Stimulated activated CD8-positive, alpha-beta memory T cell treated with anti-CD3 and anti-CD28 coated beads, Interleukin-12 subunit alpha, Interleukin-12 subunit beta, amount 100 ng/mL, for 24 hours (primary cell): ENCODE measurements around the gene ARF6.

Experiments
- DNase-seq: peaks from one replicate; pipeline ENCODE4 v3.0.0-alpha.2; 2020; ENCODE audit errors: extremely low read depth

Gene ARF6

DNA sequence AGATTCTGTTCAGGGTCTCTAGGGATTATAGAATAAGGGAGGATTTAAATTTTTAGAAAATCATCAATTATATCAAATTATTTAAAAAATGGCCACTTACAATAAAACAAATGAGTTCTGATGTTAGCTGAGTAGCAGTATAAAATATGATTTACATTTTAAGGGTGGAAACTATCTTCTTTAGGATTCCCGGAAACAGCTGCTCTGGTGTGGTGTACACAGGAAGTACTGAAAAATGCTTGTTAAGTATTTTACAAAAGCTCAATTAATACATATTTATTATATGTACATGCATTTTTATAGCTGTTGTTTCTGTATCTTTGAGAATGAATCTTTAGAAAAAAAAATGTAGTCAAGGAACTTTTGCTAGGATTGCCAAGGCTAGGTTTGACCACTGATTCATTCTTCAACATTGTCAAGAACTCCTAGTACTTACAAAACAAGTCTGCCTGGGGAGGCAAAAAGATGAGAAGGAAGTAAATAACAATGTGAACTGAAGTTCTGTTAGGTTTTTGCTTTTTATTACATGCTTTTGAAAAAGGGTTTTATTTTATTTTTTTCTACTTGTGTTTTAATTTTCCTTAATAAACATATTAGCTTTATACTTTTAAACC lies 48.0 kb downstream of the ARF6 start:
- no peak for DNase-seq

DNA sequence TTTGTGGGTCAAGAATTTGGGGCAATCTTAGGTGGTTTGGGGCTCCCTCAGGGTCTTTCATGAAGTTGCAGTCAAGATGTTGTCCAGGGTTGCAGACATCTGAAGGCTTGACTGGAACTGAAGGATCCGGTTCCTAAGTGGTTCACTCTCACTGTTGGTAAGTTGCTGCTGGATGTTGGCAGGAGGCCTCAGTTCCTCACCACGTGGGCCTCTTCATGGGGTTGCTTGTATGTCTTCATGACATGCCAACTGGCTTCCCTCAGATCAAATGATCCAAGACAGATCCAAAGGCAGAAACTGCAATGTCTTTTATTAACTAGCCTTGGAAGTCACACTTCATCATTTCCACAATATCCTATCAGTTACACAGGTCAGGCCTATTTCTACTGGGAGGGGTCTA lies 49.2 kb downstream of the ARF6 start:
- DNase-seq = no peak

DNA sequence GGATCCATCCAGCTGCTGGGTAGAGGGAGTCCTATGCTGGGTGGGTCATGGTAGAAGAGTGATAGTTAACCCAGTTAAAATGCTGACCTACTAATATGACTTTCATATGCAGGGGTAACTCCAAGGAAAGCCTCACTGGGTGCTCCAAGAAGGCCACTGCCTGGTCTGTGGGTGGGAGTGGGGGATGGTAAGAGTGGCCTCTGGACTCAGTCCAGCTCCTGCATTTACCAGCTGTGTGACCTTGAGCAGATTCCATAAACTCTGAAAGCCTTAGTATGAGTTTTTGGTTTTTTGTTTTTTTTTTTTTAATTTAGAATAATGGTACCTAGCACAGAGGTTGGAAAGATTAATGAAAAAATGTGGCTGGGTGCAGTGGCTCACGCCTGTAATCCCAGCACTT lies 51.6 kb downstream of the ARF6 start:
- DNase-seq = no peak

DNA sequence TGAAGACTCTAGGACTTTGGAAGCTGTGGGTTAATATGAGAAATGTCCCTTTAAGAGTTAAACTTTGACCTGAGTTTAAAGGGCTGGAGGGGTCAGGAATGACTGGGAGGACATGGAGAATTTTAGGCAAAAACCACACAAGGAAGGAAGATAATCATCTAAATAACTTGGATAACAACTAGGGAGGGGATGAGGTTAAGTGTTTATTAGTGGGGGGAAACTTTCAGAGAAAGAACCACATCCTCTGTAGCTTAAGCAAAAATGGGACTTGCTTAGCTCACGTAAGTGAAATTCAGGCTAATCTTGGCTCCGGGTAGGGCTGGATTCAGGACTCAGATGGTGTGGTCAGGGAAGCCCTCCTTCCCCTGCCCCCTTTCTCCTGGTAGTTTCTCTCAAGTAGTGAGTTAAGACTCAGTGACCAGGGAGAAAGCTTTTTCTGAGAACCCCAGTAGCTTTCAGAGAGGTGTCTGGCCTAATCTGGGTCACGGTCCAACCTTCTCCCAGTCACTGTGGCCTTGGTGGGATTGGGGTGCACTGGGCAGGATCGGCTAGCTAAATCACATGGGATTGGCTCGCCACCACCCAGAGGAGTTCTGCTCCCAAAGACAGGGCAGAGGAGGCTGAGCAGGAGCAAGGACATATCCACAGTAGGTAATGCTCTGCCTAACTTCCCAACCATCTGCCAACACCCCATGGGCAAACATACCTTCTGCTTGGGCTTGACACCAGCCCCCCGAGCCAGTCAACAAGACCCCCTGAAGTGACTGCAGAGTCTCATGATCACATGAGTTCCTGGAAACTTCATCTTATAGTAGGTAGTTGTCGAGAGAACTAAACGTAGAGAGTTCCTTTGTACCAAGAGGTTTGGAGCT lies 52.8 kb downstream of the ARF6 start:
- DNase-seq = no peak
